ENCODE results near the gene COL4A2. TPM values are rescaled to one million over a fixed set of nuclear protein-coding genes. Genes with fewer than 3 reads are reported as not detected.
A peak's percentile ranks its signal among the peaks of the same experiment; 100 is the strongest.

Gene COL4A2
- total RNA-seq, 4 donors from 2014 or later: 97.6 to 193 (median 131) TPM

DNA sequence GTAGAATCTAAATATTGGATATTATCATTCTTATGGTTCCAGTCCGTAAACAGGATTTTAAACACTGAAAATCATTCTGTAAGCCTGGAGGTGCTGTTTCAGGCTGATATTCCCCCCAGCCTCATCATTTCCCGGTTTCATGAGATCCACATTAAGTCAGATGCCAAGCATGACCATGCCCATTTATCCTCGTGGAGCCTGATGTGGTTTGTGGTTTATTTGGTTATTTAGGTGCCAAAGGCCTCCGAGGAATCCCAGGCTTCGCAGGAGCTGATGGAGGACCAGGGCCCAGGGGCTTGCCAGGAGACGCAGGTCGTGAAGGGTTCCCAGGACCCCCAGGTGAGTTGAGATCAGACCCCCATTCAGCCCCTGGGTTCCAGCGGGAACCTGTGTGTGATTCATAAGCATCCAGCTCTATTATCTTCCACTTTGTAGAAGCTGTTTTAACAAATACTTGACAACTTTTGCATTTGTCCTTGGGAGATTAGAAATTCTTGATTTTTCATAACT is 162.0 kb downstream of the COL4A2 start:
- TF ChIP-seq POLR2A (IDR thresholded peaks at IDR 0.05): no peak
- no peaks in the 10 kb centered on the region for H3K27me3 ChIP-seq
- WGBS, 2 donors: 85 to 95% methylated on average over 8 of the region's 8 CpGs
- H3K4me3 ChIP-seq (replicated peaks in 1 of 3): no peak overlapping the region
- H3K27ac ChIP-seq: no peak overlapping the region
- intact Hi-C loops (cut with DNase I): loop anchor here (10.0 kb wide), 1 partner anchor 346 kb away; no protein-coding TSS in a partner anchor
- no peak for DNase-seq
- H3K9me3 ChIP-seq: no peaks in the 10 kb centered on the region
- no peaks in the 10 kb centered on the region for H3K4me1 ChIP-seq
- peaks cover 49 to 57% of the 10 kb centered on the region in 2 donors for H3K36me3 ChIP-seq

DNA sequence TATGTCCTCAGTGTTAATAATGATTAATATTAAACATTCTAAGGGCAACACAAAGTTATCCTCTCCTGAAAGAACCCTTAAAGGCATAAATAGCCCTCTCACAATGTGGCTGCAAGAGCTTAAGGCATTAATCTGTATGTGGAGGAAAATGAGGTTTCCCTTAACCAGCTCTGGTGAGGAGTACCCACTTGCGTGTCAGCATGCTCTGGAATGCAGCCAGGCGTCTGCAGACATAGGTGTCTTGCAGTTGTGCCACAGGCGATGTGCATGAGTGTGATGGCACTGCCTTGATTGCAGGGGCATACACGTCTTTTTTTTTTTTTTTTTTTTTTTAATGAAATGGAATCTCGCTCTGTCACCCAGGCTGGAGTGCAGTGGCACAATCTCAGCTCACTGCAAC is 162.5 kb downstream of the COL4A2 start:
- intact Hi-C loops (cut with DNase I): loop anchor here (10.0 kb wide), 1 partner anchor 345 kb away; no protein-coding TSS in a partner anchor
- peaks cover 54 to 59% of the 10 kb centered on the region in 2 donors for H3K36me3 ChIP-seq
- TF ChIP-seq POLR2A (IDR thresholded peaks at IDR 0.05): no peak
- TF ChIP-seq, protein P1, sequence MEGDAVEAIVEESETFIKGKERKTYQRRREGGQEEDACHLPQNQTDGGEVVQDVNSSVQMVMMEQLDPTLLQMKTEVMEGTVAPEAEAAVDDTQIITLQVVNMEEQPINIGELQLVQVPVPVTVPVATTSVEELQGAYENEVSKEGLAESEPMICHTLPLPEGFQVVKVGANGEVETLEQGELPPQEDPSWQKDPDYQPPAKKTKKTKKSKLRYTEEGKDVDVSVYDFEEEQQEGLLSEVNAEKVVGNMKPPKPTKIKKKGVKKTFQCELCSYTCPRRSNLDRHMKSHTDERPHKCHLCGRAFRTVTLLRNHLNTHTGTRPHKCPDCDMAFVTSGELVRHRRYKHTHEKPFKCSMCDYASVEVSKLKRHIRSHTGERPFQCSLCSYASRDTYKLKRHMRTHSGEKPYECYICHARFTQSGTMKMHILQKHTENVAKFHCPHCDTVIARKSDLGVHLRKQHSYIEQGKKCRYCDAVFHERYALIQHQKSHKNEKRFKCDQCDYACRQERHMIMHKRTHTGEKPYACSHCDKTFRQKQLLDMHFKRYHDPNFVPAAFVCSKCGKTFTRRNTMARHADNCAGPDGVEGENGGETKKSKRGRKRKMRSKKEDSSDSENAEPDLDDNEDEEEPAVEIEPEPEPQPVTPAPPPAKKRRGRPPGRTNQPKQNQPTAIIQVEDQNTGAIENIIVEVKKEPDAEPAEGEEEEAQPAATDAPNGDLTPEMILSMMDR (IDR thresholded peaks at IDR 0.05): no peak
- H3K4me1 ChIP-seq: no peaks in the 10 kb centered on the region
- no peaks in the 10 kb centered on the region for H3K9me3 ChIP-seq
- no peak overlapping the region for H3K4me3 ChIP-seq (replicated peaks in 1 of 3)
- WGBS, 2 donors: 76 to 82% methylated on average over 5 of the region's 5 CpGs
- H3K27ac ChIP-seq: no peak overlapping the region
- H3K27me3 ChIP-seq: no peaks in the 10 kb centered on the region
- DNase-seq: no peak

DNA sequence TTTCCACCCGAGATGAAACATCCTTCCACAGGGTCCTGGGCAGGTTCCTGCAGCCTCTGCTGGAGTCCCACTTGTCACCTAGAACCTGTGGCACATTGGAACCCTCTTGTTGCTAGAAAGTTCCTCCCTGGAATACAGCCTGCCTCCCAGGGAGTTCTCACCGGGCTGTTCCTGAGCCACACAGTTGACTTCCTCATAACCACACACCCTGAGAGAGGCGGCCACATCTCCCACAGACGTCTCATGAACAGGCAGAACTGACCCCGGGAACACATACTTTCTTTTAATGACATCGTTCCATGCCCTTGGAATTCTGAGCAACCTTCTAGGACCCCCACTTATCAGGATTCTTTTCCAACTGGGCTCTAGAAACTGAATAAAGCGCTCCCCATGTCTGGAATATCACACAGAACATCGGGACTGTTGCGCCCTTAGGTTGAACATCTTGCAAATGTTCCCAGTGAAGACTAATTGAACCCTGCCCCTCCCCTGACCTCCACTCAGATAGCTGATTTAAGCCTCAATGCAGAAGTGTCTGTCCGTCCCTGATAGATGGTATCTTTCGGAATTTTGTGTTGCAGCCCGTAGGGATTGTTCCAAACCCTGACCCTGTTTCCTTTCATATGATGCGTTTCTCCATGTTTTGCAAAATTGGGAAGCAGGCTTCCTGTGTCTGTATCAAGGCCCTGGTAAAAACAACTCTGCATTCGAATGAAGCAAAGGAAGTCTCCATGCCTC is 163.4 kb downstream of the COL4A2 start:
- DNase-seq: no peak
- Histone ChIP-seq H3K4me1 (no peaks in the 10 kb centered on the region), H3K36me3 (peaks cover 61 to 62% of the 10 kb centered on the region in 2 donors), H3K9me3 (no peaks in the 10 kb centered on the region), H3K27ac (peak overlapping the region in 1 of 3 donors; percentile 38), H3K4me3 (replicated peaks in 1 of 3) (no peak overlapping the region), H3K27me3 (no peaks in the 10 kb centered on the region)
- intact Hi-C loops (cut with DNase I): no loop called here
- no peak for TF ChIP-seq POLR2A (IDR thresholded peaks at IDR 0.05)
- TF ChIP-seq, protein P1 (IDR thresholded peaks at IDR 0.05): no peak
- WGBS, 2 donors: 76 to 83% methylated on average over 14 of the region's 14 CpGs

DNA sequence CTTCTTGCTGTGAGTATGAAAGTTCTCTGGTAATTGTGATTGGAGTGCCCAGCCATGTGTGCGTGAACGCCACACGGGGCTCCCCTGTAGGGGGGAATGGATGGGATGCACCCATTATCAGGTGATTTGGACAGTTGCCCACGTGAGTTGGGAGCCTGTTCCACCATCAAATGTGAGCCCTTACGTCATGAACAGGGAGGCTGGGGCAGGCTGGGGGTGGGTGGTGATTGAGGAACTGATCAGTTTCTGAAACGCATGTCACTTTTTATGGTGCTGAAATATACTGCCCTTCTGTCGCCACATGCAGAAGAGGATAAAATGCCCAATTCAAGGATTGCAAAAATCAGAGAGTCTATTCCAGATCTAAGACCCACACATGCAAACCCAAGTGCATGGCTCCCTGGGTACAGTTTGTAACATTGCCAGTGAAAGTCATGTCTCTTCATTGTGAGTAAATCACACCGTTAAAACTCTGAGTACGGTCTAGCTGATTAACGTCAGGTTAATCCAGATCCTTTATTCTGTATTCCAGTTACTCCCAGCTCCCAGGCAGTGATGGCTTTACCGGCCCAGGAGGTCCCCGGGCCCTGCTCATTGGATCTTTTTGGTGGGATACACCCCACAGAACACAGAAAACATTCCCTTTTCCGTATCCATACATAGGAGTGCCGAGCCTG is 164.2 kb downstream of the COL4A2 start:
- DNase-seq: no peak
- intact Hi-C loops (cut with DNase I): no loop called here
- Histone ChIP-seq H3K36me3 (peaks cover 58 to 59% of the 10 kb centered on the region in 2 donors), H3K4me3 (replicated peaks in 1 of 3) (no peak overlapping the region), H3K27me3 (no peaks in the 10 kb centered on the region), H3K9me3 (no peaks in the 10 kb centered on the region), H3K27ac (peak overlapping the region in 1 of 3 donors; percentile 5), H3K4me1 (no peaks in the 10 kb centered on the region)
- TF ChIP-seq, protein P1 (IDR thresholded peaks at IDR 0.05): no peak
- TF ChIP-seq POLR2A (IDR thresholded peaks at IDR 0.05): no peak
- 90 to 91% methylated on average over 14 of the region's 14 CpGs for WGBS, 2 donors

DNA sequence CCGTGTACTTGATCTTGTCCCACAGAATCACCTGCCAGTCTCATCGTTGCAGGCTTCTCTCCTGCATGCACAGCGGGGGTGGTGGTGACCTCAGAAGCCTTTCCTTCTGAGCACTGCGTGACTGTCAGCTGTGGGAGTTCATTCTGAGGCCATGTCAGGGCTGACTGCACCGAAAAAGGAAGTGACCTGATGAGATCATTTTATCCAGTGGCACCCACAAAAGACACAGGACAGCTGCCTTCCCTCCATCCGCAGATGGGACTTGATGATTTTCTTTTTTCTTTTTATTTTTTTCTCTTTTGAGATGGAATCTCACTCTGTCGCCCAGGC is 164.7 kb downstream of the COL4A2 start:
- peak overlapping the region in 1 of 3 donors; percentile 5 for H3K27ac ChIP-seq
- H3K4me1 ChIP-seq: no peaks in the 10 kb centered on the region
- H3K27me3 ChIP-seq: no peaks in the 10 kb centered on the region
- peaks cover 56 to 58% of the 10 kb centered on the region in 2 donors for H3K36me3 ChIP-seq
- peak; percentile 12 to 20 for DNase-seq
- H3K9me3 ChIP-seq: no peaks in the 10 kb centered on the region
- H3K4me3 ChIP-seq (replicated peaks in 1 of 3): no peak overlapping the region
- 64 to 76% methylated on average over 7 of the region's 7 CpGs for WGBS, 2 donors
- intact Hi-C loops (cut with DNase I): no loop called here
- TF ChIP-seq POLR2A (IDR thresholded peaks at IDR 0.05): no peak
- TF ChIP-seq, protein P1 (IDR thresholded peaks at IDR 0.05): no peak
